ENCODE data around the gene LIN54. TPM values are rescaled to one million over a fixed set of nuclear protein-coding genes. Genes with fewer than 3 reads are reported as not detected.

The LIN54 gene
- total and polyA plus RNA-seq, 2 donors (not counting 1 experiment from before 2014, with no cell fraction given) = 13.3 to 15.2 TPM

DNA sequence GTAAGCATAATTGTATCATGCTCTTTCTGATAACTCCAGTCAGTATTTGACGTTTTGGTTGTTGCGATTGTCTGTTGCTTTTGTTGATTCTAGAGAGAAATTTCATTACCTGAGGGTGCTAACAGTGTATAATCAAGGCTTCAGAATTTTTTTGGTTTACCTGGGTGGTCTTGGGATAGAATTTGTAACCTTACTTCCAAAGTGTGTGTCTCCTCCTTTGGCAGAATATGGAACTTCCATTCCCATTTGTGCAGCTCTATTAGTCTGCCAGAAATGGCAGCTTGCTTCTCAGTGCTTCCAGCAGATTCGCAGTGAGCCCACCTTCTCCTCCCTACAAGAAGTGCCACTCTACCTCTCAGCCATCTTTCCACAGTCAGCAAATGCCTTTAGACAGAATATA, 29.6 kb upstream of the LIN54 start:
- H3K9ac ChIP-seq (ENCODE audit: insufficient read depth, low read length) = no peak overlapping the region
- peaks cover 2% of the 10 kb centered on the region for H3K4me1 ChIP-seq (ENCODE audit: control insufficient read depth, extremely low read depth, insufficient read depth, low read length)
- H2AFZ ChIP-seq (ENCODE audit: low read length) = no peak overlapping the region
- H3K4me3 ChIP-seq (replicated peaks in 1 of 4; ENCODE audit: control extremely low read depth in 1 of 4, insufficient read depth in 1 of 4, low read depth in 3 of 4, low read length in 4 of 4) = no peak overlapping the region
- no peaks in the 10 kb centered on the region for H3K9me3 ChIP-seq (ENCODE audit: control insufficient read depth, insufficient read depth, low read depth, low read length)
- H3K27me3 ChIP-seq (ENCODE audit: control insufficient read depth, insufficient read depth, low read length) = no peaks in the 10 kb centered on the region
- TF ChIP-seq EZH2 (IDR thresholded peaks at IDR 0.05; ENCODE audit: low read length, missing control alignments) = no peak
- TF ChIP-seq, protein P1, sequence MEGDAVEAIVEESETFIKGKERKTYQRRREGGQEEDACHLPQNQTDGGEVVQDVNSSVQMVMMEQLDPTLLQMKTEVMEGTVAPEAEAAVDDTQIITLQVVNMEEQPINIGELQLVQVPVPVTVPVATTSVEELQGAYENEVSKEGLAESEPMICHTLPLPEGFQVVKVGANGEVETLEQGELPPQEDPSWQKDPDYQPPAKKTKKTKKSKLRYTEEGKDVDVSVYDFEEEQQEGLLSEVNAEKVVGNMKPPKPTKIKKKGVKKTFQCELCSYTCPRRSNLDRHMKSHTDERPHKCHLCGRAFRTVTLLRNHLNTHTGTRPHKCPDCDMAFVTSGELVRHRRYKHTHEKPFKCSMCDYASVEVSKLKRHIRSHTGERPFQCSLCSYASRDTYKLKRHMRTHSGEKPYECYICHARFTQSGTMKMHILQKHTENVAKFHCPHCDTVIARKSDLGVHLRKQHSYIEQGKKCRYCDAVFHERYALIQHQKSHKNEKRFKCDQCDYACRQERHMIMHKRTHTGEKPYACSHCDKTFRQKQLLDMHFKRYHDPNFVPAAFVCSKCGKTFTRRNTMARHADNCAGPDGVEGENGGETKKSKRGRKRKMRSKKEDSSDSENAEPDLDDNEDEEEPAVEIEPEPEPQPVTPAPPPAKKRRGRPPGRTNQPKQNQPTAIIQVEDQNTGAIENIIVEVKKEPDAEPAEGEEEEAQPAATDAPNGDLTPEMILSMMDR (conservative IDR thresholded peaks at IDR 0.05 in 1 of 2, IDR thresholded peaks at IDR 0.05 in 1 of 2; ENCODE audit: low read depth in 1 of 2, low read length in 2 of 2) = peak in 1 of 2 donors; percentile 1
- H3K36me3 ChIP-seq (ENCODE audit: control insufficient read depth, insufficient read depth, low read length) = no peaks in the 10 kb centered on the region
- no peak overlapping the region for H3K27ac ChIP-seq (ENCODE audit: insufficient read depth, low read length)
- no peak overlapping the region for H3K4me2 ChIP-seq (ENCODE audit: extremely low read depth, insufficient read depth, low read length)
- no peaks in the 10 kb centered on the region for H4K20me1 ChIP-seq (ENCODE audit: control insufficient read depth, extremely low read depth, insufficient read depth, low read length)
- H3K79me2 ChIP-seq (ENCODE audit: control insufficient read depth, insufficient read depth, low read length) = peaks cover 62% of the 10 kb centered on the region
- no peak for DNase-seq (ENCODE audit: low read depth in 2 of 2)

DNA sequence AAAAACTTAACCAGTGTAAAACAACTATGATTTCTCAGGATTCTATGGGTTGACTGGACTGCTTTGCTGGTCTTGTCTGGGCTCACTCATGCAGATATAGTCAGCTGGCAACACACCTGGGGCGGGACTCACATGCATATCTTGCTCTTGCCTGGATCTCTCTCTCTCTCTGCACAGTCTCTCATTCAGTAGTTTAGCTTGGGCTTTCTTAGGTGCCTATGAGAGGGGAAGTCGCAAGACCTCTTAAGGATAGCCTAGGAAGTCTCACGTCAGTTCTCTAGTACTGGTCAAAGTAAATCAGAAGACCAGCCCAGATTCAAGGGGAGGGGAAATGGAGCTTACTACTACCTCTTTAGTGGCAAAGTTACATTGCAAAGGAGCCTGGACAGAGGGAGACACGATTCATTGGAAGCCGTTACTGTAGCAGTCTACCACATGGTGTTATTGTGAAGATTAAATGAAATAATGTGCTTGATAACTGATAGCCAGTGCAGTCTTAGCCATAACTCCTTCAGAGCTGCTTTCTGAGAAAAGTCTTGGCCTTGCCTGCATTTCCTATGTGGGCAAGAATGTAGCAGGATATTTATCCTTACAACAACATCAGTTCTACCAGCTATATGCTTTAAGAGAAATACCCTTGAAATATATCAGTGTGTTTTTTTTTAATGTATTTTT, 26.5 kb upstream of the LIN54 start:
- no peak overlapping the region for H2AFZ ChIP-seq (ENCODE audit: low read length)
- H3K36me3 ChIP-seq (ENCODE audit: control insufficient read depth, insufficient read depth, low read length) = no peaks in the 10 kb centered on the region
- H3K79me2 ChIP-seq (ENCODE audit: control insufficient read depth, insufficient read depth, low read length) = peaks cover 53% of the 10 kb centered on the region
- peak overlapping the region; percentile 93 for H3K4me2 ChIP-seq (ENCODE audit: extremely low read depth, insufficient read depth, low read length)
- H3K4me3 ChIP-seq (replicated peaks in 1 of 4; ENCODE audit: control extremely low read depth in 1 of 4, insufficient read depth in 1 of 4, low read depth in 3 of 4, low read length in 4 of 4) = peak overlapping the region in 2 of 4 experiments; percentile 15 to 79
- no peaks in the 10 kb centered on the region for H3K27me3 ChIP-seq (ENCODE audit: control insufficient read depth, insufficient read depth, low read length)
- no peaks in the 10 kb centered on the region for H4K20me1 ChIP-seq (ENCODE audit: control insufficient read depth, extremely low read depth, insufficient read depth, low read length)
- H3K27ac ChIP-seq (ENCODE audit: insufficient read depth, low read length) = no peak overlapping the region
- no peak for DNase-seq (ENCODE audit: low read depth in 2 of 2)
- no peaks in the 10 kb centered on the region for H3K9me3 ChIP-seq (ENCODE audit: control insufficient read depth, insufficient read depth, low read depth, low read length)
- no peak overlapping the region for H3K9ac ChIP-seq (ENCODE audit: insufficient read depth, low read length)
- no peak for TF ChIP-seq EZH2 (IDR thresholded peaks at IDR 0.05; ENCODE audit: low read length, missing control alignments)
- TF ChIP-seq, protein P1 (conservative IDR thresholded peaks at IDR 0.05 in 1 of 2, IDR thresholded peaks at IDR 0.05 in 1 of 2; ENCODE audit: low read depth in 1 of 2, low read length in 2 of 2) = no peak
- peaks cover 2% of the 10 kb centered on the region for H3K4me1 ChIP-seq (ENCODE audit: control insufficient read depth, extremely low read depth, insufficient read depth, low read length)

DNA sequence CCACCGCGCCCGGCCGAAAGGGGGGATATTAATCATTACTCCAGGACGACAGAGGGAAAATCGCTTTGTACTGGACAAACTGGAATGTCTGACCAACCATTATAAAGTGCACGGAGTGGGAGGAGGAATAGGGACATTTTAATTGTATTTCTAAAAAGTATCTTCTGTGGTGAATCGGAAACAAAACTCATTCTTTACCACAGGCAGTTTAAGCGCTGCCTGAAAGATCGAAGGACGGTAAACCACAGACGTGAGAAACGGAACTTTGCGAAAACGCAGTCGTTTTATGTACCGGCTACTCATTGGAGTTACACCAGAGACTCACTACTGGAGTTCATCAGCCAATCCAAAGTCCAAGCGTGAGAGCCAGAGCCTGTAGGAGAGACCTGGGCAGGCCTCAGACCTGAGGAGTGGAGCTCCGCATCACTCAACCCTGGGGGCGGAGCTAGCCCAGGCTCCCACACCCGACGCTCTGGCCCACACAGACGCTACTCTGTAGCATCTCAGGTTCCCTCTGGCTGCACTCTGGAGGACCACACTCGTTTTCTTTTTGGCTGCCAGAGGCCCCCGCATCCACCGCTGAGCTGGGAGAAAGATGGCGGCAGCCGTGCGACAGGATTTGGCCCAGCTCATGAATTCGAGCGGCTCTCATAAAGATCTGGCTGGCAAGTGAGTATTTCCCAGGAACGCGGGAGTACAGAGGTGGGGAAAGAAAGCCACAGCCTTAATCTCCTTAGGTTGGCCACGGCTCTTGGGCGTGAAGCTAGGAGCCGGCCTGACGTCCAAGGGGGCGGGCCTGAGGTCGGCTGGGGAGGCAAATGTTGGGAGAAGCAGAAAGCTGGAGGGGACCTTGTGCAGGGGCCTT, 24.2 kb upstream of the LIN54 start, which contains the start of gene COPS4:
COPS4 (plus strand) TSS at position 554 of the 865 bp plus-strand sequence; CDS start at position 596, 42 bp downstream.
- DNase-seq (ENCODE audit: low read depth in 2 of 2) = peak; percentile 100
- Histone ChIP-seq H3K27ac (ENCODE audit: insufficient read depth, low read length) (peak within 1 kb of the TSS; percentile 90), H3K27me3 (ENCODE audit: control insufficient read depth, insufficient read depth, low read length) (no peaks in the 10 kb centered on the region), H3K4me3 (replicated peaks in 1 of 4; ENCODE audit: control extremely low read depth in 1 of 4, insufficient read depth in 1 of 4, low read depth in 3 of 4, low read length in 4 of 4) (peak within 1 kb of the TSS; percentile 74 to 94 (median 80)), H3K4me1 (ENCODE audit: control insufficient read depth, extremely low read depth, insufficient read depth, low read length) (peaks cover 2% of the 10 kb centered on the region), H3K9me3 (ENCODE audit: control insufficient read depth, insufficient read depth, low read depth, low read length) (no peaks in the 10 kb centered on the region), H3K36me3 (ENCODE audit: control insufficient read depth, insufficient read depth, low read length) (no peaks in the 10 kb centered on the region), H2AFZ (ENCODE audit: low read length) (peak within 1 kb of the TSS; percentile 76), H4K20me1 (ENCODE audit: control insufficient read depth, extremely low read depth, insufficient read depth, low read length) (no peaks in the 10 kb centered on the region), H3K9ac (ENCODE audit: insufficient read depth, low read length) (peak within 1 kb of the TSS; percentile 75), H3K79me2 (ENCODE audit: control insufficient read depth, insufficient read depth, low read length) (peaks cover 40% of the 10 kb centered on the region), H3K4me2 (ENCODE audit: extremely low read depth, insufficient read depth, low read length) (peak within 1 kb of the TSS; percentile 93)
- TF ChIP-seq EZH2 (IDR thresholded peaks at IDR 0.05; ENCODE audit: low read length, missing control alignments) = no peak
- TF ChIP-seq, protein P1 (conservative IDR thresholded peaks at IDR 0.05 in 1 of 2, IDR thresholded peaks at IDR 0.05 in 1 of 2; ENCODE audit: low read depth in 1 of 2, low read length in 2 of 2) = peak; percentile 16 to 62

Data from fibroblast of lung (primary cell).